GM12878 (cell line): ENCODE measurements around the gene TIRAP. TPM values are rescaled to one million over a fixed set of nuclear protein-coding genes. Genes with fewer than 3 reads are reported as not detected.

Source experiments
- ATAC-seq: fragments of 200-7000 bp; cut with Tn5 transposase; 3 replicates; pipeline ENCODE4 v1.9.1; 2020; ENCODE audit warnings: mild to moderate bottlenecking, moderate library complexity
- BruUV-seq: library from RNA; stranded (reverse); fragments of 400-500 nt; replicated peaks from 2 replicates; lab custom pipeline; 2021; lab: Mats Ljungman, UMichigan
- CTCF ChIA-PET: fragments of 300-600 bp; sonication (Branson Sonifier 250); formaldehyde crosslinking; extraction: SDS; loops from one replicate; lab custom pipeline; 2021; ENCODE audit warnings: inconsistent platforms; lab: Yijun Ruan, JAX
- POLR2A ChIA-PET: fragments of 350-600 bp; formaldehyde crosslinking; extraction: SDS; loops from one replicate; lab custom pipeline; 2021; ENCODE audit warnings: inconsistent platforms; lab: Charles Lee
- RAD21 ChIA-PET: fragments of 300-600 bp; sonication (Branson Sonifier 250); formaldehyde crosslinking; loops from one replicate; lab custom pipeline; 2023; ENCODE audit warnings: antibody characterized with exemption; ENCODE audit not compliant: unreplicated experiment; lab: Charles Lee
- SMC1A ChIA-PET: fragments of 300-600 bp; sonication (Branson Sonifier 250); formaldehyde crosslinking; loops from one replicate; lab custom pipeline; 2023; ENCODE audit not compliant: unreplicated experiment, uncharacterized antibody; lab: Charles Lee
- DNase-seq: peaks from one replicate; pipeline ENCODE4 v3.0.0-alpha.2; 2011; ENCODE audit warnings: low read depth, low spot score
- FAIRE-seq: peaks from 3 replicates; lab custom pipeline; 2011; peaks lifted over from hg19 to GRCh38; lab: Jason Lieb, UNC
- H2AFZ ChIP-seq: 2 replicates; pipeline ENCODE4 v1.6.0; 2011; ENCODE audit warnings: low read depth, low read length, control low read depth; ENCODE audit not compliant: control insufficient read depth
- H3K27ac ChIP-seq: 2 replicates; pipeline ENCODE4 v1.5.1; 2011; ENCODE audit warnings: control low read depth; ENCODE audit not compliant: control insufficient read depth, insufficient read depth
- H3K27me3 ChIP-seq, 2 experiments: replicated peaks in 1 of 2; 2 replicates each; pipeline versions ENCODE4 v1.6.0 to v1.6.1; 2011; ENCODE audit warnings: low read length in 1 of 2; ENCODE audit not compliant: control insufficient read depth in 2 of 2, insufficient read depth in 2 of 2
- H3K36me3 ChIP-seq, 2 experiments: 2 replicates each; pipeline ENCODE4 v1.5.1; 2011; ENCODE audit warnings: low read length in 1 of 2; ENCODE audit not compliant: control insufficient read depth in 2 of 2, insufficient read depth in 2 of 2
- H3K4me1 ChIP-seq: 2 replicates; pipeline ENCODE4 v1.6.1; 2011; ENCODE audit warnings: mild to moderate bottlenecking, low read length, moderate library complexity, mixed read lengths; ENCODE audit not compliant: control insufficient read depth, insufficient read depth
- H3K4me2 ChIP-seq: 2 replicates; pipeline ENCODE4 v1.6.0; 2011; ENCODE audit warnings: control low read depth; ENCODE audit not compliant: control insufficient read depth, insufficient read depth
- H3K4me3 ChIP-seq: fragments of 200-600 bp; sonication (generic); 2 replicates; pipeline ENCODE4 v1.5.1; 2016
- H3K79me2 ChIP-seq: 2 replicates; pipeline ENCODE4 v1.6.0; 2011; ENCODE audit warnings: low read length; ENCODE audit not compliant: control insufficient read depth, insufficient read depth
- H3K9ac ChIP-seq: 2 replicates; pipeline ENCODE4 v1.8.0; 2011; ENCODE audit warnings: low read length, control low read depth, mixed read lengths; ENCODE audit not compliant: control insufficient read depth, insufficient read depth
- H3K9me3 ChIP-seq: replicated peaks from 3 replicates; pipeline ENCODE4 v1.5.1; 2011; ENCODE audit warnings: mild to moderate bottlenecking, low read length; ENCODE audit not compliant: control insufficient read depth, insufficient read depth
- H4K20me1 ChIP-seq: 2 replicates; pipeline ENCODE4 v1.6.0; 2011; ENCODE audit not compliant: control insufficient read depth, insufficient read depth
- CHD4 ChIP-seq: fragments of 200-600 bp; sonication (generic); IDR thresholded peaks from 2 replicates; pipeline ENCODE4 v1.6.1; 2016; ENCODE audit warnings: mild to moderate bottlenecking
- KDM1A ChIP-seq: fragments of 200-600 bp; sonication (generic); IDR thresholded peaks from 2 replicates; pipeline ENCODE4 v1.6.1; 2016; ENCODE audit warnings: borderline replicate concordance
- LARP7 ChIP-seq: fragments of 450-650 bp; IDR thresholded peaks from 2 replicates; pipeline ENCODE4 v1.6.1; 2017; ENCODE audit warnings: mild to moderate bottlenecking
- WRNIP1 ChIP-seq: IDR thresholded peaks from 2 replicates; pipeline ENCODE4 v1.6.1; 2011; ENCODE audit warnings: low read depth, low read length, improper control_type of control experiment, borderline replicate concordance
- WGBS: methylation state at CpG from one replicate; pipeline ENCODE4 v1.1.6; 2016; ENCODE audit warnings: low lambda C conversion rate; ENCODE audit not compliant: insufficient replicate concordance, insufficient coverage; ENCODE audit errors: missing lambda C conversion rate; 5-methylcytosine and 5-hydroxymethylcytosine counted together
- in situ Hi-C: fragments of 300-500 bp; cut with MboI; formaldehyde crosslinking; loops from 9 replicates; pipeline ENCODE4 v1.14.3; 2018; ENCODE audit warnings: mixed read lengths
- intact Hi-C: fragments of 100-400 bp; cut with micrococcal nuclease; formaldehyde crosslinking; loops from one replicate; pipeline ENCODE4 v1.14.2; 2022; ENCODE audit not compliant: unreplicated experiment
- polyA plus RNA-seq, 11 experiments: library from polyadenylated mRNA; depleted of rRNA in 4 of 11; unstranded in 6 of 11; stranded (reverse) in 5 of 11; fragments of >200 nt; fragmentation: Nextera tagmentation in 4 of 11; fragmentation: Illumina TruSeq in 1 of 11; extraction: Ambion mirVana in 4 of 11; extraction: Trizol in 1 of 11; gene quantifications; 1 replicate in 1 of 11; 2 replicates in 10 of 11; pipeline versions ENCODE4 v1.2.1 to v1.2.3, GENCODE V29; 2011 to 2016; ENCODE audit warnings: inconsistent platforms in 2 of 11, missing spikeins in 2 of 11, low read depth in 1 of 11
- total RNA-seq, 4 experiments: library from RNA; depleted of rRNA in 3 of 4; stranded (reverse); fragments of >200 nt in 3 of 4; fragmentation: Illumina TruSeq in 1 of 4; extraction: Trizol in 1 of 4; gene quantifications; 2 replicates each; pipeline versions ENCODE4 v1.2.1 to v1.2.3, GENCODE V29; 2013 to 2021
- TF ChIP-seq, protein P1 (sequence below): fragments of 450-650 bp; IDR thresholded peaks from 2 replicates; pipeline ENCODE4 v1.6.1; 2017; ENCODE audit warnings: mild to moderate bottlenecking, moderate library complexity
- TF ChIP-seq, protein P2 (sequence below): IDR thresholded peaks from 2 replicates; pipeline ENCODE4 v1.6.1; 2011; ENCODE audit warnings: low read depth, low read length, improper control_type of control experiment, borderline replicate concordance
- TF ChIP-seq, protein P3 (sequence below): fragments of 450-650 bp; IDR thresholded peaks from 2 replicates; pipeline ENCODE4 v1.6.1; 2017; ENCODE audit warnings: low read depth, mild to moderate bottlenecking, moderate library complexity
- TF ChIP-seq, protein P4 (sequence below): IDR thresholded peaks from 2 replicates; pipeline ENCODE4 v1.6.1; 2012; ENCODE audit warnings: low read depth, low read length, improper control_type of control experiment
- TF ChIP-seq, protein P5 (sequence below): fragments of 450-650 bp; IDR thresholded peaks from 2 replicates; pipeline ENCODE4 v1.6.1; 2017; ENCODE audit warnings: mild to moderate bottlenecking

The TIRAP gene
- total and polyA plus RNA-seq, 10 of the 15 experiments (the other 5 are each of a cell fraction or from before 2014, with no cell fraction given): 0.76 to 9.9 (median 4.7) TPM

DNA sequence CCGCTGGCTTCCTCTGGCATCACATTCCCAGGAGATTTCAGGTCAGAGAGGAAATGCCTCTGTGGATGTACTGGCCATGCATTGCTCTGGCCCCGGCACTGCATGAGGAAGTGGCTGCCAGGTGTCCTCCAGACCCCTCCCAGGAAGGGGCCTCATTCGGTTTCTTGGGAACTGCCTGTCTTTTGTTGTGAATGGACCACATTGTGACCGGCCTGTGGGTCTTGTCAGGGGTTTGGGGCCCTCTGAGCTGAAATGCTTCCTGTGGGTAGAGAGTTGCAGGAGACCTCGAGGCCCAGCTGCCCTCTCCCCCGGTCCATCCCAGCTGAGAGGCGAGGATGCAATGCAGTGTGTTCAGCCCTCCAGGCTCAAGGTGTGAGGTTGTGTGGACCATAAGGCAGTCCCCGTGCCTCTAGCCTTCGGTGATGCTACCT, 53.8 kb downstream of the TIRAP start (continued):
- TF ChIP-seq, protein P1, sequence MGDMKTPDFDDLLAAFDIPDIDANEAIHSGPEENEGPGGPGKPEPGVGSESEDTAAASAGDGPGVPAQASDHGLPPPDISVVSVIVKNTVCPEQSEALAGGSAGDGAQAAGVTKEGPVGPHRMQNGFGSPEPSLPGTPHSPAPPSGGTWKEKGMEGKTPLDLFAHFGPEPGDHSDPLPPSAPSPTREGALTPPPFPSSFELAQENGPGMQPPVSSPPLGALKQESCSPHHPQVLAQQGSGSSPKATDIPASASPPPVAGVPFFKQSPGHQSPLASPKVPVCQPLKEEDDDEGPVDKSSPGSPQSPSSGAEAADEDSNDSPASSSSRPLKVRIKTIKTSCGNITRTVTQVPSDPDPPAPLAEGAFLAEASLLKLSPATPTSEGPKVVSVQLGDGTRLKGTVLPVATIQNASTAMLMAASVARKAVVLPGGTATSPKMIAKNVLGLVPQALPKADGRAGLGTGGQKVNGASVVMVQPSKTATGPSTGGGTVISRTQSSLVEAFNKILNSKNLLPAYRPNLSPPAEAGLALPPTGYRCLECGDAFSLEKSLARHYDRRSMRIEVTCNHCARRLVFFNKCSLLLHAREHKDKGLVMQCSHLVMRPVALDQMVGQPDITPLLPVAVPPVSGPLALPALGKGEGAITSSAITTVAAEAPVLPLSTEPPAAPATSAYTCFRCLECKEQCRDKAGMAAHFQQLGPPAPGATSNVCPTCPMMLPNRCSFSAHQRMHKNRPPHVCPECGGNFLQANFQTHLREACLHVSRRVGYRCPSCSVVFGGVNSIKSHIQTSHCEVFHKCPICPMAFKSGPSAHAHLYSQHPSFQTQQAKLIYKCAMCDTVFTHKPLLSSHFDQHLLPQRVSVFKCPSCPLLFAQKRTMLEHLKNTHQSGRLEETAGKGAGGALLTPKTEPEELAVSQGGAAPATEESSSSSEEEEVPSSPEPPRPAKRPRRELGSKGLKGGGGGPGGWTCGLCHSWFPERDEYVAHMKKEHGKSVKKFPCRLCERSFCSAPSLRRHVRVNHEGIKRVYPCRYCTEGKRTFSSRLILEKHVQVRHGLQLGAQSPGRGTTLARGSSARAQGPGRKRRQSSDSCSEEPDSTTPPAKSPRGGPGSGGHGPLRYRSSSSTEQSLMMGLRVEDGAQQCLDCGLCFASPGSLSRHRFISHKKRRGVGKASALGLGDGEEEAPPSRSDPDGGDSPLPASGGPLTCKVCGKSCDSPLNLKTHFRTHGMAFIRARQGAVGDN: no peak
- TF ChIP-seq, protein P2, sequence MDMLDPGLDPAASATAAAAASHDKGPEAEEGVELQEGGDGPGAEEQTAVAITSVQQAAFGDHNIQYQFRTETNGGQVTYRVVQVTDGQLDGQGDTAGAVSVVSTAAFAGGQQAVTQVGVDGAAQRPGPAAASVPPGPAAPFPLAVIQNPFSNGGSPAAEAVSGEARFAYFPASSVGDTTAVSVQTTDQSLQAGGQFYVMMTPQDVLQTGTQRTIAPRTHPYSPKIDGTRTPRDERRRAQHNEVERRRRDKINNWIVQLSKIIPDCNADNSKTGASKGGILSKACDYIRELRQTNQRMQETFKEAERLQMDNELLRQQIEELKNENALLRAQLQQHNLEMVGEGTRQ: no peak
- TF ChIP-seq LARP7 (no peak), WRNIP1 (no peak)
- TF ChIP-seq, all 136 proteins: peak for 0

DNA sequence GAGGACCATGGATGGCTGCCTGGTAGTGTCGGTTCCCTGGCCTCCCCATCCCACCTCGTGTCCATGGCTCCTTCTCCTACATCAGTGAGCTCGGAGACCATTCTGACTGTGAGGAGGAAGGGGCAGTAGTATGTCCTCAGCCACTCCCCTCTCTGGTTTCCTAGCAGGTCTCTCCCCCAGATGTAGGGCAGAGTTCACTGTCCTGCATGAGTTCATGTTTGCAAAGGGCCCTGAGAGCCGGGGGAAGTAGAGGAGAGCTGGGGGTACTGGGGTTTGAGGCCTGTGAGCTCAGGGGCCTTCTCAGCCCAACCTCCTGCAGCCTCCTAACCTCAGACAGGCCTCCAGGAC, 54.2 kb downstream of the TIRAP start:
- H3K9ac ChIP-seq: no peak overlapping the region
- no peaks in the 10 kb centered on the region for H3K27me3 ChIP-seq
- no peak overlapping the region for H3K27ac ChIP-seq
- WGBS: 97% methylated on average over 4 of the region's 4 CpGs
- ATAC-seq (no peak), DNase-seq (no peak), FAIRE-seq (no peak)
- RAD21 ChIA-PET: no interaction called here
- intact Hi-C loops: no loop called here
- H3K9me3 ChIP-seq: no peaks in the 10 kb centered on the region
- CTCF ChIA-PET: interaction anchor here (1.0 kb wide), 1 partner anchor 26 kb away, joined by 4 read pairs; no protein-coding TSS in a partner anchor
- no peak overlapping the region for H3K4me2 ChIP-seq
- H3K36me3 ChIP-seq: peaks cover 24 to 29% of the 10 kb centered on the region in 2 experiments
- H3K4me1 ChIP-seq: peaks cover 10% of the 10 kb centered on the region
- in situ Hi-C loops: no loop called here
- no TSS peak for BruUV-seq
- H3K4me3 ChIP-seq: no peak overlapping the region
- H3K79me2 ChIP-seq: no peaks in the 10 kb centered on the region
- no peaks in the 10 kb centered on the region for H4K20me1 ChIP-seq
- POLR2A ChIA-PET: interaction anchor here (0.5 kb wide), 1 partner anchor 17 kb away, joined by 3 read pairs; no protein-coding TSS in a partner anchor
- no peak overlapping the region for H2AFZ ChIP-seq
- SMC1A ChIA-PET: interaction anchor here (2.5 kb wide), 1 partner anchor 143 kb away, joined by 9 read pairs; no protein-coding TSS in a partner anchor
- TF ChIP-seq KDM1A (no peak), CHD4 (no peak)
- TF ChIP-seq, protein P3, sequence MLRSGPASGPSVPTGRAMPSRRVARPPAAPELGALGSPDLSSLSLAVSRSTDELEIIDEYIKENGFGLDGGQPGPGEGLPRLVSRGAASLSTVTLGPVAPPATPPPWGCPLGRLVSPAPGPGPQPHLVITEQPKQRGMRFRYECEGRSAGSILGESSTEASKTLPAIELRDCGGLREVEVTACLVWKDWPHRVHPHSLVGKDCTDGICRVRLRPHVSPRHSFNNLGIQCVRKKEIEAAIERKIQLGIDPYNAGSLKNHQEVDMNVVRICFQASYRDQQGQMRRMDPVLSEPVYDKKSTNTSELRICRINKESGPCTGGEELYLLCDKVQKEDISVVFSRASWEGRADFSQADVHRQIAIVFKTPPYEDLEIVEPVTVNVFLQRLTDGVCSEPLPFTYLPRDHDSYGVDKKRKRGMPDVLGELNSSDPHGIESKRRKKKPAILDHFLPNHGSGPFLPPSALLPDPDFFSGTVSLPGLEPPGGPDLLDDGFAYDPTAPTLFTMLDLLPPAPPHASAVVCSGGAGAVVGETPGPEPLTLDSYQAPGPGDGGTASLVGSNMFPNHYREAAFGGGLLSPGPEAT: no peak
- TF ChIP-seq, protein P4, sequence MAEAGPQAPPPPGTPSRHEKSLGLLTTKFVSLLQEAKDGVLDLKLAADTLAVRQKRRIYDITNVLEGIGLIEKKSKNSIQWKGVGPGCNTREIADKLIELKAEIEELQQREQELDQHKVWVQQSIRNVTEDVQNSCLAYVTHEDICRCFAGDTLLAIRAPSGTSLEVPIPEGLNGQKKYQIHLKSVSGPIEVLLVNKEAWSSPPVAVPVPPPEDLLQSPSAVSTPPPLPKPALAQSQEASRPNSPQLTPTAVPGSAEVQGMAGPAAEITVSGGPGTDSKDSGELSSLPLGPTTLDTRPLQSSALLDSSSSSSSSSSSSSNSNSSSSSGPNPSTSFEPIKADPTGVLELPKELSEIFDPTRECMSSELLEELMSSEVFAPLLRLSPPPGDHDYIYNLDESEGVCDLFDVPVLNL: no peak
- TF ChIP-seq, protein P5, sequence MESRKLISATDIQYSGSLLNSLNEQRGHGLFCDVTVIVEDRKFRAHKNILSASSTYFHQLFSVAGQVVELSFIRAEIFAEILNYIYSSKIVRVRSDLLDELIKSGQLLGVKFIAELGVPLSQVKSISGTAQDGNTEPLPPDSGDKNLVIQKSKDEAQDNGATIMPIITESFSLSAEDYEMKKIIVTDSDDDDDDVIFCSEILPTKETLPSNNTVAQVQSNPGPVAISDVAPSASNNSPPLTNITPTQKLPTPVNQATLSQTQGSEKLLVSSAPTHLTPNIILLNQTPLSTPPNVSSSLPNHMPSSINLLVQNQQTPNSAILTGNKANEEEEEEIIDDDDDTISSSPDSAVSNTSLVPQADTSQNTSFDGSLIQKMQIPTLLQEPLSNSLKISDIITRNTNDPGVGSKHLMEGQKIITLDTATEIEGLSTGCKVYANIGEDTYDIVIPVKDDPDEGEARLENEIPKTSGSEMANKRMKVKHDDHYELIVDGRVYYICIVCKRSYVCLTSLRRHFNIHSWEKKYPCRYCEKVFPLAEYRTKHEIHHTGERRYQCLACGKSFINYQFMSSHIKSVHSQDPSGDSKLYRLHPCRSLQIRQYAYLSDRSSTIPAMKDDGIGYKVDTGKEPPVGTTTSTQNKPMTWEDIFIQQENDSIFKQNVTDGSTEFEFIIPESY: no peak
